ENCODE measurements around the gene BAIAP2L1.

DNA sequence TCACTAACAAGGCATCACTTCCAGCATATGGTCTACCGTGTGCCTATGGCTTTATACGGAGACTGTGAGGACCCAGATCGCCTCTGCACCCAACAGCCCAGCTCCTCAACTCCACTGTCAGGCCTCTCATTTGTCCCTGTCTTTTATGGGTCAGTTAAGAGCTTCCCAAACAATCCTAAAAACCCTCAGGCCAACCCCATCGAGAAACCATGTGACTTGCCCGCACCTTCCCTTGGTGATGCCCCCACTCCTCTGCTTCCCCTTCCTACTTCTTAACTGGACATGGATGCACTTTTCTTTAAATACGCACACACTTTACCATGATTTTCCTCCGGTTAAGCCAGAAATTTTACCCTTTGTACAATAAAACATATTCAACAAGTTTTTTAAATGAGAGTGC is 46.8 kb downstream of the BAIAP2L1 start:
- TF ChIP-seq MAX (IDR thresholded peaks at IDR 0.05; ENCODE audit: low read depth, low read length), result no peak
- no peak for TF ChIP-seq POLR2A (IDR thresholded peaks at IDR 0.05; ENCODE audit: extremely low read depth, insufficient read length)
- TF ChIP-seq CTCF (IDR thresholded peaks at IDR 0.05; ENCODE audit: low read depth, low read length), result no peak
- TF ChIP-seq MYC (IDR thresholded peaks at IDR 0.05; ENCODE audit: low read depth, low read length), result no peak

All from NB4 (cell line).